GM18519 (cell line): ENCODE measurements around the gene PALLD.

Experiments used
- ATAC-seq: cut with Tn5 transposase; IDR thresholded peaks from one replicate; pipeline ENCODE4 v1.9.1; 2021; ENCODE audit warnings: mild to moderate bottlenecking, moderate library complexity; ENCODE audit not compliant: unreplicated experiment, low FRiP score

PALLD gene

DNA sequence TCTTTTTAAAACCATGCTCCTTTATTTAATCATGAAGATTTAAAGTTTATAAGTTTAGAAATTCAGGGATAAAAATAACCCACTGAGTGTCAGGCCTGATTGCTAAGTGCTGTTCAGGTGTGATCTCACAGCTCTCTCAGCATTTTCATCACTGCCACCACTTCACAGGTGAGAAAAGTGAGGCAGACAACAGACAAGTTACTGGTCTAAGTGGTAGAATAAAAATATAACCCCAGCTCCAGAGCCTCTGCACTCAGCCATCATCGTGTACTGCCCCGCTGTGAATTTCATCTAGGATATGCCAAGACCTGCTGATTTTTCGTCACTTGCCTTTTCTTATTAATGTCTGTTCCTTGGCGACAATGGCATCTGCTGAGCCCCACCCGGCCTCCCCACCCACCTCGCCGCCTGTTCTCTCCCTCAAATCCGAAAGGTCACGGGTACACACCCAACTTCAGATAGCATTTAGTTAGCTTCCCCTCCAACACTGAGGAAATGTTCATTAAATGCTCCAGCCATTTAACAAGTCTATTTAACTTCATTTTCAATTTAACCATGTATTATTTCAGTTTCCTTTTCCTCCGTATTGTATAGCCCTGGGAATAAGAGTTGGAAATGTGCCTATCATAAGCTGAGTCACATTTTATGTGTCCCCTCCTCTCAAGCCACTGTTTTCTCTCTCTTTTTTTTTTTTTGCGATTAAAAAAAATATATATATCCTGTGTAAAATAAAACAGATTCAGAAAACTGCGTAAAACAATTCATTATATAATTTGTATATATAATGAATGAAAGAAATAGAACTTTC lies 276.7 kb downstream of the PALLD start:
- ATAC-seq, result no peak

DNA sequence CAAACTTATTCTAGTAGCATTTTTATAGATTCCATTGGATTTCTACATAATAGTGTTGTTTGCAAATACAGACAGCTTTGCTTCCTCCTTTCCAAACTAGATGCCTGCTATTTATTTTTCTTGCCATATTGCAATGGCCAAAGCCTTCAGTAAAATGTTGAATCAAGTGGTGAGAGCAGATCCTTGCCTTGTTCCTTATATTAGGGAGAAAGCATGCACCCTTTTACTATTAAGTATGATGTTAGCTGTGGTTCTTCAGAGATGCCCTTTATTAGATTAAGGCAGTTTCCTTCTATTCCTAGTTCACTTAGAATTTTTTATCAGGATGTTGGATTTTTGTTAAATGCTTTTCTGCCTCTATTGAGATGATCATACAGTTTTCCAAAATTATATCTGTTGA lies 279.5 kb downstream of the PALLD start:
- no peak for ATAC-seq

DNA sequence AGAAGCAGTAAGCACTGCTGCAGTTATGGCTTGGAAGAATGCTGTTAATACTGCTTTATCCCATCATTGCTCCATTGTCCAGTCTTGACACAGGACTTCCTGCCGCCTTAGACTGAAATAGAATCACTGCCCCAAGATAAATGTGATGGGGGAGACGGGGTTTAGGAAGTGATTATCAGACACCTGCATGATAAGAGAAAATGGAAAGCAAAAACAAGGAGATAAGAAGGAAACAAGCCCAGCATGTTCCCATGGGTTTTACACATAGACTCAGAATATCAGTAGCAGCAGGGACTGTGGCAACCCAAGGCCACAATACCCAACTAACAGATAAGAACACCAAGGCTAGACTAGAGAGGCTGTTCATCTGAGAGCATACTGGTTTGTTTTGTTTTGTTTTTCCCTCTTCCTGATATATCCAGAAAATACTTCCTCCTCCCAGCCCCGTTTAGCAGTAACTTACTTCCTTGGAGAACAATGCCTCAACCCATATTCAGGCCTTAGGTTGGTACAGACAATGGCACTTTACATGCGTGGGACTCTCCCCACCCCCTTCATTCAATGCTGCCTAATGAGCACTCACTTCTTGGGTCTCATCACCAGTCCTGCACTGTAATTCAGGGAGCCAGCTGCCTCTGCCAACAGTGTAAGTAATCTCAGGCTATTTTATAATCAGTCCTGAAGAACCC lies 280.6 kb downstream of the PALLD start:
- ATAC-seq, result no peak

DNA sequence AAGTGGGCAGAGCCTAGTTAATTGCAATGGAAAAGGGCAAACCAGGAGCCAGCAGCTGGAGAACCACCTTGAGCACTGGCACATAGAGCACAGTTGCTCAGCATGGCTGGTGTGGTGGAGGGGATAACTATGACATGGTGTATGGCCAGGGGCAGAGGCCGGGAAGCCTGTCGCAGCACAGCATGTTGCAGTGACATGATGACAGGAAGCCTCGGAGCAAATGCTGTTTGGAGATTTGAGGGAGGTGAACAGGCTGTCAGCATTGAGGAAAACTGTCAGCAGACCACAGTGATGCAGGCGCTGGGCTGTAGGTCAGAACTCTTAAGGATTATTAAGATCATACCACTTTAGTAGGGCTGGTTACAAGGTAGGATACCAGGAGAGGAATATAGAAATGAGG lies 284.5 kb downstream of the PALLD start:
- no peak for ATAC-seq

DNA sequence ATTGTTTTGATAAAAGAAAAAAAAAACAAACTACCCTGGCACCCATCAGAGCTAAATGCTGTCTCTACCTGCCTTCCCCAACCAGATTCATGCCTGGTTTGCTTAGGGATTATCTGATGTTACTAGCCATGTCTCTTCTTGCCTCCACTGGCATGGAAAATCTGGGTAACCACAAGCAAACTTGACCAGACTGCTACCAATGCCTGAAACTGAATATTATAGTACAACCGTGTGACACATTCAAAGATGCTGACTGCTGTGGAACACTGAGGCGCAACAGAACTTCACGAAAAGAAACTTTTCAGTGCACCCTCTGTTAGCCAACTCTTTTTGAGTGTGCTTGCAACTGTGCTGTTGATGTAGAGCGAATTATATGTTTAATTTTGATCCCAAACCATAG lies 285.1 kb downstream of the PALLD start:
- ATAC-seq, result no peak

DNA sequence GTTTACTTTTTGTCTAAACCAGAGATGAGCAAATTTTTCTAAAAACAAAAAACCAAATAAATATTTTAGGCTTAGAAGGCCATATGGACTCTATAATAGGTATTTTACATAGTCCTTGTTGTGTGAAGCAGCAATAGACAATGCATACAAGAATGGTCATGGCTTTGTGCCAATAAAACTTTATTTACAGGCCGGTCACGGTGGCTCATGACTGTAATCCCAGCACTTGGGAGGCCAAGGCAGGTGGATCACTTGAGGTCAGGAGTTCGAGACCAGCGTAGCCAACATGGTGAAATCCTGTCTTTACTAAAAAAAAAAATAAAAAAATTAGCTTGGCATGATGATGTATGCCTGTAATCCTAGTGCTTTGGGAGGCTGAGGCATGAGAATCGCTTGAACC lies 285.6 kb downstream of the PALLD start:
- ATAC-seq, result no peak

DNA sequence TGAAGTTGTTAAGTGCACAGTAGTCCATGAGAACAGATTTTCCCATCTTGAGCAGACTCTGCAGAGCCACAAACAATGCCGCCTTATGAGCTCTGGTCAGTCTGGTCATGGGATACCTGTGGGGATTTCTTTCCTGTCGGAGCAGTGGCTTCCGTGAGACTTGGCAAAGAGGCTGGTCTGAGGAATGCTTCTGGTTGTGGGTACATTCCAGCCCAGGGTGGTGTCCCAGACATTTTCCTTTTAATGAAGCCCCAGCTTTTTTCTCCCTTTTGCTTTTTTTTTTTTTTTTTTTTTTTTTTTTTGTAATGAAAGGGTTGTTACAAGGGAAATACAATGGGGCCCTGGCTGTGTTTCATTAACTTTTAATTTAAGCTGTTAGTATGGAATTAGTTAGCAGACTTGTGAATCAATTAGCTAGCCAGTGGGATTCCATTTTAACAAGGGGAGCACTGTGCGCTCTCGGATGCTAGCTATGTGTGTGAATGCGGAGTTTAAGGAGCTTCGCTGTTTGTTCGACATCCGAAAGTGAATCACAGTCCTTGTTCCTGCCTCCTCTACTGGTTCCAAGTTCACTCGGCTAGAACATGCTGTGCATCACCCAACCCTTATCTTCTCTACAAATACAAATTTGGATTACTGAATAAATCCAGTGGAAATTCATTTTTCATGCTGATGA lies 288.1 kb downstream of the PALLD start:
- no peak for ATAC-seq

DNA sequence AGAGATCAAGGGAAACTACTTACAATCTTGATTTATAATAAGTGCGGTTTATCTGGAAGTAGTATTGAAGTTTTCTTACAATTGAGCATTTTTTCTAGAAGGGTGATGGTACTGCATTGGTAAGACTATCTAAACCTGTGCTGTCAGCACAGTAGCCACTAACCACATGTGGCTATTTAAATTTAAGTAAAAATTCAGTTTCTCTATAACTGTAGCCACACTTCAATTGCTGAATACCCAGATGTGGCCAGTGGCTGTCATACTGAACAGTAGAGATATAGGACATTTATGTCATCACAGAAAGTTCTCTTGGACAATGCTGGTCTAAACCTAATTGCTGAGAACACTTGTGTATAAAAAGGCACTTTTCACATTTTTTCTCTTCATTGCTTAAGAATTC lies 290.5 kb downstream of the PALLD start:
- no peak for ATAC-seq

DNA sequence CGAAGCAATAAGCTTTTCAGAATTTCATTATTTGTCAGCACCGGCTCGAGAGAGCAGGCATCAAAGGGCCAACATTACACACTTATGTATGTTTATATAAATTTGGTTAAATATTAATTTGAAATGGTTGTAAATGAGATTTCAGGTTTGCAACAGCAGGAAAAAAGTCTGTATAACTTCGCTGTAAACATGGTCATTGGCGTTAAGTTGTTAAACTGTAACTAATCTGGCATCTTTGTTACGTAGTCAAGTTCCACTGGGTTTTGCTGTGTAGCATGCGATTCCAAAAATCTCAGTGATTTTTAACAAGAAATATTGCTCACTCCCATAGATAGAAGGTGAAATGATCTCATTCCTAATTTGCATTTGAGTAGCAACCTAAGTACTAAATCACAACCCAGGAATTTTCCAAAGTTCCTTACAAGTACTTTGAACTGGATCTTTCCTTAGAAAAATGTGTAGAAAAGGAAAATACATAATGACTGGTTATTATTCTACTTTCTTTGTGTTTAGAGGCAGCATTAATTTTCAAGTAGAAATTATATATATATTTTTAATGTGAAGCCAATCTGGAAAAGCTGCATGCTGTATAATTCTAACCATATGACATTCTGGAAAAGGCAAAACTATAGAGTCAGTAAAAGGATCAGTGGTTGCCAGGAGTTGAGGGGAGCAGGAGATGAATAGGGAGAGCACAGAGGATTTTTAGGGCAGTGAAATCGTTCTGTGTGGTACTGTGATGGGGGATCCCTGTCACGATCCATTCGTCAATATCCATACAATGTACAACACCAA lies 291.1 kb downstream of the PALLD start:
- no peak for ATAC-seq

DNA sequence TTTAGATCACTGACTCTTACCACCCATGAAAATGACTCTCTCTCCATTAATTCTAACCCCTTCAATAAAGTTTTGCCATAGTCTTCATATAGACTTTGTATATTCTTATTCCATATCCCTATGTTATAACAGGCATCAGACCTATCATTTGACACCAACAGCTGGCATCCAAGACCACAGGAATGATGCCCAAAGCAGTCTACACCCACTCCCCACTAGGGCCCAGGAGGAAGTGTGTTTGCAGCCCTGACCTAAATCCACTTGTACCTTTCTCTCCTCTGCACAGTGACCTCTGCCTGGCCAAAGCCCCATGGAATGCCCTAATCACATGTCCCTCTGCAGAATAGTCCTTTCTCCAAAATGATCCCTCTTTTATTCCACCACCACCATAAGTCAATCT lies 294.0 kb downstream of the PALLD start:
- ATAC-seq, result no peak

DNA sequence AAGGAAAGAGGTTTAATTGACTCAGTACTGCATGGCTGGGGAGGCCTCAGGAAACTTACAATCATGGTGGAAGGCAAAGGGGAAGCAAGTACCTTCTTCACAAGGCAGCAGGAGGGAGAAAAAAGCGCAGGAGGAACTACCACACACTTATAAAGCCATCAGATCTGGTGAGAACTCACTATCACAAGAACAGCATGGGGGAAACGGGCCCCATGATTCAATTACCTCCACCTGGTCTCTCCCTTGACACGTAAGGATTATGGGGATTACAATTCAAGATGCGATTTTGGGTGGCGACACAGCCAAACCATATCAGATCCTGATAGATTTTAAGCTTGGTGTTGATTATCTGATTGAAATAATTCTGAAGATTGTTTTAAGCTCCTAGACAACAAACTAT lies 294.5 kb downstream of the PALLD start:
- ATAC-seq, result no peak

DNA sequence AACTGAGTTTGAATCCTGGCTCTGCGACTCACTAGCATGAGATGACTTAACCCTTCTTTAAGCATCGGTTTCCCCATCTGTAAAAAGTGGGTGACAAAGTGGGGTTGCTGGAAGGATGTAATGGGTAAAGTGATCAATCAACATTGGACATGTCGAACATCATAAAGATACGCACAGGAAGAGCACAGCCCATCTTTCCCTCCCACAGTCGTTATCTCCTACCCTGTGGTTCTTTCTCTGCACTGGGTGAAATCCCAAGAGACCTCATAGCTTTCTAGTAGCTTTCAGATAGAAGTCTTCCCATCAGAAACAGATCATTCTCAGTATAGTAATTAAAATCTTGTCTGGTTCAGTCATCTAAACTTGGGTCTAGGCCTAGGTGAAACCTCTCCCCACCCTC lies 296.7 kb downstream of the PALLD start:
- no peak for ATAC-seq

DNA sequence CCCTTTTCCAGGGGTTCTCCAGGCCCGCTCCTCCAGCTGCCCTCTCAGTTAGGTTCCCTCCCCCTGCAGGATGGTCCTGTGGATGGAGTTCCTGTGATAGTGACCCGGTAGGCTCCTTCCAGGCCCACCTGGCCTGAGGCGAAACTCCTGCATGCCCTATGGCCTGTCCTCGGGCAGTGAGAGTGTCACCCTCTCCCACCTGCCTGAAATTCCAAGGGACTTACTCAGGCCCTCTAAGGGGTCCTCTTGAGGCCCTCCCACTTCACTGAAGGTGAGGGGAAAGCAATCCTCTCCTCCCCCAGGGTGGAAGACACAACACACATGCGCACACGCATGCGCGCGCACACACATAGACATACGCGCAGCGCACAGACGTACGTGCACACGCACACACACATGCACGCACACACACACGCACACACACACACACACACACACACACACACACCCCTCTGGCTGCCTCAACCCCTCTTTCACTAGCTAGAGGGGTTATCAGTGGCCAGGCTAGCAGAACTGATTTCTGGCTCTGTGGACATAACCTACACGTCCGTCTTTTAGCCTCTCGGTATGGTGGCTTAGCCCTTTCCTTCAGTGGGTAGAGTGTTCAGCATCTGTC lies 297.3 kb downstream of the PALLD start:
- ATAC-seq, result no peak

DNA sequence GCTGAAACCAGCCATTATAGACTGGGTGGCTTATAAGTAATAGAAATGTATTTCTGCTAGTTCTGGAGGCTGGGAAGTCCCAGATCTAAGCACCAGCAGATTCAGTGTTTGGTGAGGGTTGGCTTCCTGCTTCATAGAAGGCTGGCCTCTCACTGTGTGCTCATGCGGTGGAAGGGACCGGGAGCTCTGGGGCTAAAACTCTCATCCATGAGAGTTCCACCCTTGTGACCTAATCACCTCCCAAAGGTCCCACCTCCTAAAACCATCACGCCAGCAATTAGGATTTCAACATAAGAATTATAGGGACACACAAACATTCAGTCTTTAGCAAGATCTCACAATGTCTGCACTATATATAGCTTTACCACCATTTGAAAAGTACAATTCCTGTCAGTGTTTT lies 298.0 kb downstream of the PALLD start:
- no peak for ATAC-seq

DNA sequence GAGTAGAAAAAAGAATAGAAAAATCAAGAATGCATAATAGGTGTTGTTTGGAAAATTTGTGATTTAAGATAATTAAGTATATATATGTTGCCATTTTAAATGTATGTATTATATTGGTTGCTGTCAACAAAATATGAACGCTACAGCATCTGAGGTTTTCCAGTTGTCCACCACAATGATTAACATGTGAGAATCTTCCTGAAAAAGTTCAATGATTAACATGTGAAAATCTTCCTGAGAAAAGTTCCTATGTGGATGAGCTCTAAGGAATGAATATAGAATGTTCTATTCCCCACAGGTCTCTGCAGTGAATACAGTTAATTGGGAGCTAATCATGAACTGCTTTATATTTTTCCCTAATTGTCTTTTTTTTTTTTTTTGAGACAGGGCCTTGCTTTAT lies 298.5 kb downstream of the PALLD start:
- ATAC-seq, result no peak

DNA sequence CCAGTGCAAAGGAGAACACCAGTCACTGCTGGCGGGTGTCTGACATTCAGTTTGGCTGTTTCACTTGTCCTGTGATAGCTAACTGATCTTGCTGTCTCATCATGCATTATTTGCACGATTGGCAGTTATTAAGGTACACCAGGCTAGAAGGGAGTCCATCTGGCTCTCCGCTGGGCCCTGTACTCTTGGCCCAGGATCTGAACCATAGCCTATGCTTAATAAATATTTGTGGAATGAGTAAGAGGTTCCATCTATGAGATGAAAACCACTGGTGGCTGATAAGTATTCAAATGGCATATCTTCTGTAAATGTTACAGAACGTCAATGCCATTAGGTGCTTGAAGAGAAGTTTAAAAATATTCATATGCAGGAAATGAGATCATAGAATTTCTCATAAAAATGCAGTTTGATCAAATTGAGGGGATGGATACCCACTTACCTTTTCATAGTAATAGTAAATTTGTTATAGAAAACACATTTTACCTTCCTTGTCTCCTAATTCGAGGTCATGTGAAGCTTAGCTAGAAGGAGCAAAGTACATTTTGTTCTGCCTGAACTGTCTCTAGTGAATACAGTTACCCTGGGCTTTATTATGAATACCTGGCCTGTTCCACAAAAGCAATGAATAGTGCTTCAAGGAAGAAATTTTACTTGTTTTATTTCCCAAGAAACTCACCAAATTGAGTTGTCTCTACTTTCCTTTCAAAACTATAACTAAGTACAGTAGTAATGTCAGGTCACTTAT lies 299.7 kb downstream of the PALLD start:
- ATAC-seq, result no peak

DNA sequence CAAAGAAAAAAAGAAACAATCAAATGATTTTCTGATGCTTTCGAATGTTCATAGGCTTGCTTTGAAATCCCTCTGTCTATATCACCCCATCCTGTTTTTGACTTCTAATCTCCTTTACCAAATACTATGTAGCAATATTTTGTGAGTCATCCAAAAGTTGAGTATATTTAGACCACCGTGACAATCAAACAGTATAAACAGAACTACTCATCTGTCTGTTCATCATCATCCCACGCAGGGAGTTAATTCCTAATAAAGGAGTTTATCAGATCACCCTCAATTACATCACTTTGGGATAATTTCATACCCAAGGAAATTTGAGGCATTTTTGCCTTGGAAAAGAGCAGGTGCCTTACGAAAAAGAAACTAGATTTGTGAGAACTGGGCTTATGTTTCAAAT lies 300.3 kb downstream of the PALLD start:
- no peak for ATAC-seq

DNA sequence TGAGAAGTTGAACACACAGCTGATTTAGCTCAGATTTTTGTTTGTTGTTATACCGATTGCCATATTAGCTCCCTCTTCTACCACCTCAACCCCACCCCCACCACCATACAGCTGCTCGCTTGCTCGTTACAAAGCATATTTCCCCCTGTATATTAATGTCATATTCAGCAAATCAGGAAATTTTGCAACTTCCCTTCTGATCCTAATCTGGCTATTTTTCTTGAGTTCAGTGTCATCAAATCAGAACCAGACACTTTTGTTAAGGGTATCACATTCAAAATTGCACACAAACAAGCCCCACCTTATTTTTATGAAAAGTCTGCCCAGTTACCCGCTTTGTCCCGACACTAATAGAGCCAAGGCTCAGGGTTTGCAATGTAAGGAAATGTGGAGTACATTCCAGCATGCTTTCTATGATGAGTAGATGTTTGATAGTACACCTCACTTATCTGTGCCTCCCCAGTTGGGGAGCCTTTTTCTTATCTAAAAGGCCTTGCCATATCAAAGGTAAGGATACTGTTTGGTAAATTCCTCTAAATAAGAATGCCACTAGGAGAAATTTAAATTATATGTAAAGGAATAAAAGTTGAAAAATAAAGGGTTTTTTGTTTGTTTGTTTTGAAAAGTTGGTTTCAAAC lies 301.0 kb downstream of the PALLD start:
- ATAC-seq, result no peak

DNA sequence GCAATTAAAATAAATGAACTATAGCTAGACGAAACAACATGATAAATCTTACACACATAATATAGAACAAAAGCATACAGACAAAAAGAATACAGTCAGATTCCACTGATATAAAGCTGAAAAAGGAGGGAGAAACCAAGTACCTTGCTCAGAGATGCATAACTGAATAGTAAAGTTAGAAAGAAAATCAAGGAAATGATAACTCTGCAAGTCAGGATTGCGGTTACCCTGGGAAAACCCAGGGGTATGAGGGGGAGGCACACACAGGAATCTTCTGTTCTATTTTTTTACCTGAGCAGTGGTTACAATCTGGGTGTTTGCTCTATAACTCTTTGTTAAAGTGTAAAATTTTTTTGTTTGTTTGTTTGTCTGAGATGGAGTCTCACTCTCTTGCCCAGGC lies 304.1 kb downstream of the PALLD start:
- no peak for ATAC-seq
